RWPE1 (cell line): ENCODE measurements around the gene TCEA2.

Source experiments
- CTCF ChIA-PET: fragments of 350-600 bp; sonication (Branson Sonifier 250); formaldehyde crosslinking; extraction: SDS; loops from one replicate; lab custom pipeline; 2021; lab: Yijun Ruan, JAX
- POLR2A ChIA-PET: fragments of 400-600 bp; formaldehyde crosslinking; extraction: SDS; loops from one replicate; lab custom pipeline; 2020; ENCODE audit warnings: antibody characterized with exemption; ENCODE audit not compliant: low non-redundant PET; lab: Yijun Ruan, JAX
- DNase-seq: peaks from one replicate; pipeline ENCODE4 v3.0.0; 2012; ENCODE audit warnings: low spot score
- H3K27ac ChIP-seq: fragments of 450-650 bp; 2 replicates; pipeline ENCODE4 v1.5.1; 2017
- CTCF ChIP-seq: fragments of 450-650 bp; conservative IDR thresholded peaks from 2 replicates; pipeline ENCODE4 v1.5.1; 2017; ENCODE audit warnings: low read depth, mild to moderate bottlenecking

The TCEA2 gene

GRCh38 chr20:64024141-64024990, 38.6 kb upstream of the TCEA2 start:
- CTCF ChIA-PET: interaction anchor here (0.5 to 5.5 kb wide), 4 partner anchors 14 to 248 kb away, joined by 3 to 55 read pairs (median 4); no protein-coding TSS in a partner anchor
- H3K27ac ChIP-seq: no peak overlapping the region

GRCh38 chr20:64025101-64025825, 37.7 kb upstream of the TCEA2 start:
- H3K27ac ChIP-seq: no peak overlapping the region
- no peak for TF ChIP-seq CTCF
- ChIA-PET CTCF (interaction anchor here (0.5 to 5.5 kb wide), 4 partner anchors 14 to 249 kb away, joined by 3 to 55 read pairs (median 4); no protein-coding TSS in a partner anchor), POLR2A (no interaction called here)
- DNase-seq: no peak

More at GRCh38 chr20:64024141-64024990, 38.6 kb upstream of the TCEA2 start:
- no peak for DNase-seq
- no peak for TF ChIP-seq CTCF
- POLR2A ChIA-PET: no interaction called here

- H3K27ac ChIP-seq: no peak overlapping the region
- TF ChIP-seq CTCF: no peak
- POLR2A ChIA-PET: no interaction called here
- CTCF ChIA-PET: interaction anchor here (5.5 kb wide), 1 partner anchor 13 kb away, joined by 55 read pairs; no protein-coding TSS in a partner anchor
- DNase-seq: no peak
Observed at GRCh38 chr20:64025826-64026412, 37.1 kb upstream of the TCEA2 start.

- DNase-seq: no peak
- ChIA-PET POLR2A (interaction anchor here (0.6 kb wide), 1 partner anchor 11 kb away, joined by 3 read pairs; no protein-coding TSS in a partner anchor), CTCF (interaction anchor here (0.6 to 5.5 kb wide), 2 partner anchors 11 to 126 kb away, joined by 3 to 55 read pairs; no protein-coding TSS in a partner anchor)
- H3K27ac ChIP-seq: no peak overlapping the region
- no peak for TF ChIP-seq CTCF
Observed at GRCh38 chr20:64027981-64028685, 34.9 kb upstream of the TCEA2 start.

GRCh38 chr20:64029293-64030117, 33.5 kb upstream of the TCEA2 start:
- H3K27ac ChIP-seq: peak overlapping the region; percentile 13; the same call in 1 of the 2 replicates
- no peak for DNase-seq
- ChIA-PET POLR2A (interaction anchor here (0.6 kb wide), 1 partner anchor 15 kb away, joined by 3 read pairs; no protein-coding TSS in a partner anchor), CTCF (interaction anchor here (0.7 to 5.5 kb wide), 2 partner anchors 9 kb away, joined by 3 to 55 read pairs; no protein-coding TSS in a partner anchor)
- no peak for TF ChIP-seq CTCF
